Gastroesophageal sphincter (tissue), 3 donors: ENCODE data around the gene GPHN.

Source experiments
- EP300 ChIP-seq: sonication (generic); formaldehyde crosslinking; IDR thresholded peaks from one replicate; pipeline ENCODE4 v1.6.1; 2017; ENCODE audit warnings: antibody characterized with exemption, mild to moderate bottlenecking
- POLR2A ChIP-seq, 2 donors: fragments of 450-650 bp; IDR thresholded peaks; one replicate each; pipeline ENCODE4 v1.6.1; 2017; ENCODE audit warnings: antibody characterized with exemption in 2 of 2, mild to moderate bottlenecking in 2 of 2, moderate library complexity in 1 of 2
- POLR2AphosphoS5 ChIP-seq: sonication (generic); formaldehyde crosslinking; IDR thresholded peaks from one replicate; pipeline ENCODE4 v1.6.1; 2017; ENCODE audit warnings: antibody characterized with exemption
- TF ChIP-seq, protein P1 (sequence below), 4 experiments: fragments of 200-600 bp in 2 of 4; fragments of 450-650 bp in 2 of 4; sonication (generic) in 1 of 4; IDR thresholded peaks; one replicate each; pipeline ENCODE4 v1.5.1; 2017 to 2019; ENCODE audit warnings: antibody characterized with exemption in 4 of 4, mild to moderate bottlenecking in 2 of 4, moderate library complexity in 2 of 4

- TF ChIP-seq POLR2AphosphoS5 (no peak), EP300 (no peak), POLR2A (IDR thresholded peaks at IDR 0.05) (no peak)
- TF ChIP-seq, protein P1, sequence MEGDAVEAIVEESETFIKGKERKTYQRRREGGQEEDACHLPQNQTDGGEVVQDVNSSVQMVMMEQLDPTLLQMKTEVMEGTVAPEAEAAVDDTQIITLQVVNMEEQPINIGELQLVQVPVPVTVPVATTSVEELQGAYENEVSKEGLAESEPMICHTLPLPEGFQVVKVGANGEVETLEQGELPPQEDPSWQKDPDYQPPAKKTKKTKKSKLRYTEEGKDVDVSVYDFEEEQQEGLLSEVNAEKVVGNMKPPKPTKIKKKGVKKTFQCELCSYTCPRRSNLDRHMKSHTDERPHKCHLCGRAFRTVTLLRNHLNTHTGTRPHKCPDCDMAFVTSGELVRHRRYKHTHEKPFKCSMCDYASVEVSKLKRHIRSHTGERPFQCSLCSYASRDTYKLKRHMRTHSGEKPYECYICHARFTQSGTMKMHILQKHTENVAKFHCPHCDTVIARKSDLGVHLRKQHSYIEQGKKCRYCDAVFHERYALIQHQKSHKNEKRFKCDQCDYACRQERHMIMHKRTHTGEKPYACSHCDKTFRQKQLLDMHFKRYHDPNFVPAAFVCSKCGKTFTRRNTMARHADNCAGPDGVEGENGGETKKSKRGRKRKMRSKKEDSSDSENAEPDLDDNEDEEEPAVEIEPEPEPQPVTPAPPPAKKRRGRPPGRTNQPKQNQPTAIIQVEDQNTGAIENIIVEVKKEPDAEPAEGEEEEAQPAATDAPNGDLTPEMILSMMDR (IDR thresholded peaks at IDR 0.05): no peak
Measured at GRCh38 chr14:66509874-66510273, 1.9 kb downstream of the GPHN start.
